Measurements from ENCODE around the gene MYO18A.

- TF ChIP-seq CTCF (IDR thresholded peaks at IDR 0.05) (no peak), POLR2A (IDR thresholded peaks at IDR 0.05) (no peak)
These were observed 53.8 kb downstream of the MYO18A start for GRCh38 chr17:29126268-29126930.

Measured in breast epithelium (tissue), 3 donors.